A204.1 (cell line): ENCODE measurements around the gene THOC2.
"Not testable (repeated sequence)": the region's sequence is repeated elsewhere in the genome, so short reads cannot be mapped to it uniquely, and the experiment has no call there.

ENCODE experiments used
- FAIRE-seq: peaks from 2 replicates; lab custom pipeline; 2012; peaks lifted over from hg19 to GRCh38; lab: Jason Lieb, UNC

The THOC2 gene

DNA sequence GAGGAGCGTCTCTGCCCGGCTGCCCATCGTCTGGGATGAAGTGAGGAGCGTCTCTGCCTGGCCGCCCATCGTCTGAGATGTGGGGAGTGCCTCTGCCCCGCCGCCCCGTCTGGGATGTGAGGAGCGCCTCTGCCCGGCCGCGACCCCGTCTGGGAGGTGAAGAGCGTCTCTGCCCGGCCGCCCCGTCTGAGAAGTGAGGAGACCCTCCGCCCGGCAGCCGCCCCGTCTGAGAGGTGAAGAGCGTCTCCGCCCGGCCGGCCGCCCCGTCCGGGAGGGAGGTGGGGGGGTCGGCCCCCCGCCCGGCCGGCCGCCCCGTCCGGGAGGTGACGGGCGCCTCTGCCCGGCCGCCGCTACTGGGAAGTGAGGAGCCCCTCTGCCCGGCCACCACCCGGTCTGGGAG, 1.2 kb upstream of the THOC2 start:
- not testable (repeated sequence) for FAIRE-seq

DNA sequence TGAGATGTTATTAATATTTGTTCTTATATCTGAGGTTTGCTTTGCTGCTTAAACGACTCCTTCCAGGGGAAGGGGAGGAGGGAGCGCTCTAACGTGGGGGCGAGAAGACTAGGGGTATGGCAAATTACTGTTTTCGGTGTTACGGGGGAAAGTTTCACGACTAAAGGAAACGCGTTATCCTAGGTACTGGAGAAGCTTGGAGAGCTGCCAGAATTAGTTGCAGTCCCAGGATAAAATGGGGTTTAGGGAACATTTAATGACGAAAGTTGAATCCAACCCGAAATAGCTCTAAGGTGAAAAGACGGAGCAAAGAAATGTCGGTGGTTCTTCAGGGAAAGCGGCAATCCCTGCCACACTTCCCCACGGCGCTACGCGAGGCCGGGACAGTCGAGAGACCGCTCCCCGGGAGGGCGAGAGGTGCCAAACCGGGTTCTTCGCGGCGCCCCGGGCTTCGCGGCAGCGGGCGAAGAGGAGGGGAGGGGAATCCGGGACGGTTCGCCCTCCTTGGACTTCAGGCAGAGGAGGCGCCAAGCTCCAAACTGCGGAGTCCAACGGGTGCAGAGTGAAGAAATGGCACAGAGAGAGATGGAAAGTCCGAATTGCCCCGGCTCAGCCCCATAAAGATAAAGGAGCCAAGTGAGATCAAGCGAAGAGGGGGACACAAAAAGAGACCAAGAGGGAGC, 724 bp downstream of the THOC2 start:
- FAIRE-seq: no peak

DNA sequence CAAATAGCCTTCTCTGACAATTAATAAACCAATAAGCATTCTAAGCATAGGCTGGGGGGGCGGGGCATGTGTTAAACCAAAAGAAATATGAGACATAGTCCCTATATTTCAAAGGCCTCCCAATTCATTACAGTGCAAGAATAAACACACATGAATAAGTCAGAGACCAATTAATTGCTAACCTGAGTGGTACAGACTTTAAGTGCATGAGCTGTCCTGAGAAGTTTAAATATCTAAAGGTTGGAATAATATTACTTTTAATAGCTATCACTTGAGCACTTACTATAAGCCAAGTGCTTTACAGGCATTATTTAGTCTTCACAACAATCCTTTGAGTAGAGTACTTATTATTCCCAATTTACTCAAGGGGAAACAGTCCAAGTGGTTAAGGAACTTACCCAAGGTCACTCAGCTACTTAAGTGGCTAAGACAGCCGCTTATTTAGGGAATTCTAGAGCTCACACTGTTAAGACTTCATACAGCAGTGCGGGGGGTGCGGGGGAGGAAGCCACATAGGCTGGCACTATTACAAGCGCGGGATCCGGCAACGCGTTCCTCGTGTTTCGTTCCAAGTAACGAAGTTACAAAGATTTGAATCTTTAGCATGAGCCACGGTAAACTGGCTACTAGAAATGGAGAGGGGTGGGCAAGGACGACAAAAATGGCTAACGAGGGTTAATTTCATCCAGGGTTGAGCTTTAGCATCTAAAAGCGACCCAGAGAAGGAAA, 1.4 kb downstream of the THOC2 start:
- no peak for FAIRE-seq

DNA sequence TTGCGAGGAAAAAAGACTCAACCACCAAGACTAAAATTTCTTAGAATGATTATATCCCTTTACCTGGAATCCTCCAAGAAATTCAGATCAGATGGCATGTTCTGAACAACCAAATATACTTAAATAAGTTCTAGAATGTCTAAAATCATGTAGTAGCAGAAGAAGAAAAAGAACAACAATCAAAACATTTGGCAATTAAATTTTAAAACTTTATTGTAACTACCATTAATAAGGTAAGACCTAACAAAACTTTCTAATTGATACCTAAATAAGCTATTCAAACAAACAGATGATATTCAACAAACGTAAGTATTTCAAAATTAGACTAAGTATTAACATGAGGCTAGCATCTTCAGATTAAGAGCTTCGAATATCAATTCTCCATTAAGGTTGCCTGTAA, 4.3 kb downstream of the THOC2 start:
- peak; percentile 16 for FAIRE-seq

DNA sequence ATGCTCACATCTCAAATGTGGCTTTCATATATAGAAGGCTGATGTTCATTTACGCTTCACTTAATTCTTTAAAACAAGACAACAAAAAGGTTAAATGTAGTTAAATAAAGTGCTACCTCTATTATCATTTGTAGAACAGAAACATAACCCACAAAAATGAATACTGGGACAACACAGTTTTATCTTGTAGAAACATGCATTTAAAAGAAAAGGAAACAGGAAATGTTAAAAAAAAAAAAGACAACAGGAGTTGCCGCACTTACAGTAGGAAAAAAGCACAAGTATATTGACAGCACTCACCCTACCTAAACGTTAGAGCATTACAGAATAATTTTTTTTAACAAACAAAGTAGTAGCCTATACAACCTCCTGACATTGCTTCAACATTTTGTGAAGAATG, 4.8 kb downstream of the THOC2 start:
- FAIRE-seq: no peak

DNA sequence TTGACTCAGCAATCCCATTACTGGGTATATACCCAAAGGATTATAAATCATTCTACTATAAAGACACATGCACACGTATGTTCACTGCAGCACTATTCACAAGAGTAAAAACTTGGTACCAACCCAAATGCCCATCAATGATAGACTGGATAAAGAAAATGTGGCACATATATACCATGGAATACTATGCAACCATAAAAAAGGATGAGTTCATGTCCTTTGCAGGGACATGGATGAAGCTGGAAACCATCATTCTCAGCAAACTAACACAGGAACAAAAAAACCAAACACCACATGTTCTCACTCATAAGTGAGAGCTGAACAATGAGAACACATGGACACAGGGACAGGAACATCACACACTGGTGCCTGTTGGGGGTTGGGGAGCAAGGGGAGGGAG, 10.7 kb downstream of the THOC2 start:
- FAIRE-seq: not testable (repeated sequence)

DNA sequence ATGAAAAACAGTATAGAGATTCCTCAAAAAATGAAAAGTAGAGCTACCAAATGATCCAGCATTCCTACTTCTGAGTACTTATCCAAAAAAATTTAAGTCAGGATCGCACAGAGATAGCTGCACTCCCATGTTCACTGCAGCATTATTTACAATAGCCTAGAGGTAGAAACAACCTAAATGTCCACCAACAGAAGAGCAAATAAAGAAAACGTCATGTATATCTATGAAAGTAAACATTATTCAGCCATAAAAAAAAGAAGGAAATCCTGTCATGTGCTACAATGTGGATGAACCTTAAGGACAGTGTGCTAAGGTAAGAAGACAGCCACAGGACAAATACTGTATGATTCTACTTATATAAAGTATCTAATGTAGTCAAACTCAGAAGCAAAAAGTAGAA, 12.4 kb downstream of the THOC2 start:
- FAIRE-seq: no peak

DNA sequence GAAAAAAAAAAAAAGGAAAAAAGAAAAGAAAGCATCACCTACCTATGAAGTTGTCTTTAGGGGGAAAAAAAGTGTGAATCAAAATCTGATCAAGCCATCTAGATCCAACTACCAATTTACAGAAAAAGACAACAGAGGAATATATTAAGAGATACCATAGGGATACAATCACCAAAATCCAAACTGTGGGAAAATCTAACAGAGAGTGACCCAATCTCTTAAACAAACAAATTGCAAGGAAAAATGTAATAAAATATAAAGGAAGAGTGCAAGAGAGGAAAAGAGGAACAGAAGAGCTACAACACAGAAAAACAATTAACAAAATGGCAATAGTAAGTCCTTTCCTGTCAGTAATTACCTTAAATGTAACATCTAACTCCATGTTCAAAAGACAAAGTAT, 19.0 kb downstream of the THOC2 start:
- no peak for FAIRE-seq

DNA sequence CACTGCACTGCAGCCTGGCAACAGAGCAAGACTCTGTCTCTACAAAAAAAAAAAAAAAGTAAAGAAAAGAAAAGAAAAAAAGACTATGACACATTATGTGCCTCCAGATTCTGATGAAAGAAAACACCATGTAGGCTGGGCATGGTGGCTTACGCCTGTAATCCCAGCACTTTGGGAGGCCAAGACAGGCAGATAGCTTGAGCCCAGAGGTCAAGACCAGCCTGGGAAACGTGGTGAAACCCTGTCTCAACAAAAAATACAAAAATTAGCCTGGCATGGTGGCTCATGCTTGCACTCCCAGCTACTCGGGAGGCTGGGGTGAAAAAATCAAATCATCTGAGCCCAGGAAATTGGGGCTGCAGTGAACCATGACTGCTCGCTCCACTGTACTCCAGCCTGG, 19.4 kb downstream of the THOC2 start:
- FAIRE-seq: no peak

DNA sequence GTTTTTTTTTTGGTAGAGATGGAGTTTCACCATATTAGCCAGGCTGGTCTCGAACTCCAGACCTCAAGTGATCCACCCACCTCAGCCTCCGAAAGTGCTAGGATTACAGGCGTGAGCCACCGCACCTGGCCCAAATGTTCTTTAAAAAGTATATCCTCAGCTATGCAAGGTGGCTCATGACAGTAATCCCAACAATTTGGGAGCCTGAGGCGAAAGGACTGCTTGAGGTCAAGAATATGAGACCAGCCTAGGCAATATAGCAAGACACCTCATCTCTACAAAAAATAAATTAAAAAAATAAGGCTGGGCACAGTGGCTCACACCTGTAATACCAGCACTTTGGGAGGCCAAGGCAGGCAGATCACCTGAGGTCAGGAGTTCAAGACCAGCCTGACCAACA, 21.7 kb downstream of the THOC2 start:
- not testable (repeated sequence) for FAIRE-seq

DNA sequence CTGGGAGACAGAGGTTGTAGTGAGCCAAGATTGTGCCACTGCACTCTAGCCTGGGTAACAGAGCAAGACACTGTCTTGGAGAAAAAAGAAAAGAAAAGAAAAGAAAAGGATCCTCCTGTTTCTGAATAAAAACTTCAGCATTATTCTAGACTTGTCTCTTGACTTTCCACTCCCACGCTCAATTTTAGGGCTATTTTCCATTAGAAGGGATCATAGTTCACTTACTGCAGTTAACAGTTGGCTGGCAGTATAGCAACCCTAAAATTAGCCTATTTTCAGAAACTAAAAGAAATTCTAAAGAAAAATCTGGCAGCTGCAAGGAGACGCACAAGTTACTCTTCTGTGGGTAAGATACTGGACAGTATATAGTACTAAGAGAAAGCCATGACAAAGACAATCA, 28.1 kb downstream of the THOC2 start:
- no peak for FAIRE-seq

DNA sequence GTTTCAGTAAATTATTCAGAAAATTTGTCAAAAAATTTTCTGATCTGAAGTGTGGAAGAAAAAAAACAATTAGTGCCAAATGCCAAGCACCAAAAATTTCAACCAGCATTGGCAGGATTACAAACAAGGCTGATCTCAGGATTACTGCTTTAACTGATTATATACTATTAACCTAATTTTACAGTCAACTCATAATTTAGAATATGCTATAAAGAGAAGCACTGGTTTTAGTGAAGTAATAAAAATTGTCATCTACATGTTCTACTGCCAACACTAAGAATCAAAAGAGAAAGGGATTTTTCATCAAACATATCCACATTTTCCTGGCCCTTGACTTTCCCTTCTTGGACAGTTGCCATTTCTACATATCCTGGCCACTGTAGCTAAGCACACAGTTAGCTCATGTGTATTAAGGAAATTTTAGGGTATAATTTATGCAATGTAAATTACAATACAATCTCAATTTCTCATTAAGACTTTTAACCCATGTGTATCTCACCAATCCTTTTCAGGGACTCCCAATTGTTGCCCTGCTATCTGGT, 33.8 kb downstream of the THOC2 start:
- no peak for FAIRE-seq

DNA sequence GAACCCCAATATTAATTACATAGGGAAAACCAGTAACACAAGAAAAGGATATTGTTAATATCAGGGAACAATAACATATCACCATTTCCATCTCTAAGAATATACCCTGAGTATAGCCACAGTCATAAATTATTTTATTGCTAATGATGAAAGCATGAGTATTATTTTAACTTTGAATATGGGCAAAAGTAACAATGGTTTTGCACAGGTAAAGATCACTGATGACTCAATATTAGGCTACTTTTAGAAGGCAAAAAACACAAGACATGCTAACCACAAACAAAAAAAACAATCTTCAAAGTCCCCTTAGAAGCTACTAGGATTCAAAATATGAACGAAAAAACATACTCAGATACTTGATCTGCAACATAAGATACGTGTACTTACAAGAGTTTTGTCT, 36.5 kb downstream of the THOC2 start:
- FAIRE-seq: no peak

DNA sequence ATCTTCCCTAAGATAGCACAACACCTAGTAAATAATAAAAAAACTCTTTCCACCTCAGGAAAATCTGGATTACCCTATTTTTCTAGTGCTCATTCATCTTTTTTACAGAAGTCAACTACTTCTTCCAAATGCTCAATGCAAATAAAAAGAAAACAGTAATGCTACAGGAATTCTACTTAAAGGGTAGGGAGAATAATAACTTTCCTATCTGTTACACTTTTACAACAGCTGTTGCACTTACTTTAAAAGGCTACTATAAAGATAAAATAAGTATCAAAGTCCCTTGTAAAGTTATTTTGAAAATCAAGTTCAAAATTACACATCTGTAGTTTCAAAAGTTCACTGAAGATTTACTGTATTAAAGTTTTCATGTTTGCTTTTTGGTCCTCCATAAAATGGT, 37.6 kb downstream of the THOC2 start:
- FAIRE-seq: no peak

DNA sequence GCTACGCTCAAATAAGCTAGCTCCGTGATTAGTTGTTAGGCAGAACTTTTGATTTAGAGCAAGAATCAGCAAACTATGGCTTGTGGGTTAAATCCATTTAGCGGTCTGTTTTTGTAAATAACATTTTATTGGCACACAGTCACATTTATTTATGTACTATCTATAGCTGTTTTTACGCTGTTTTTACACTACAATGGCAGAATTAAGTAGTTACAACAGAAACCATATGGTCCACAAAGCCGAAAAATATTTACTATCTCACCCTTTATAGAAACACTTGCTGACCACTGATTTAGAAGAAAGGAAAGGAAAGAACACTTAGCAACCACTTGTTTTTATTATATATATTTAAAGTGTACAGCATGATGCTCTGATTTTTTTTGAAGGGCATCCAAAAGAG, 41.1 kb downstream of the THOC2 start:
- no peak for FAIRE-seq

DNA sequence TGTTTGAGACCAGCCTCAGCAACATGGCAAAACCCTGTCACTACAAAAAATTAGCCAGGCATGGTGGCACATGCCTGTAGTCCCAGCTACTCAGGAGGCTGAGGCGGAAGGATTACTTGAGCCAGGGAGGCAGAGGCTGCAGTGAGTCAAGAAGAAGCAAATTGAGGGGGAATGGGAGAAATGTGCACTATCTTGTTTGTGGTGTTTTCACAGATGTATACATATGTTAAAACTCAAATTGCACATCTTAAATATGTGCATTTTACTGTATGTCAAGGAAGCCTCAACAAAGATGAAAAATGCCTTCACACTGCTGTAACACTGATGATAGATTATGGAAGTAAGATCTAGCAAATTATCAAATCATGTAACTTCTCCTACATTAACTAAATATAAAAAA, 44.3 kb downstream of the THOC2 start:
- FAIRE-seq: no peak

DNA sequence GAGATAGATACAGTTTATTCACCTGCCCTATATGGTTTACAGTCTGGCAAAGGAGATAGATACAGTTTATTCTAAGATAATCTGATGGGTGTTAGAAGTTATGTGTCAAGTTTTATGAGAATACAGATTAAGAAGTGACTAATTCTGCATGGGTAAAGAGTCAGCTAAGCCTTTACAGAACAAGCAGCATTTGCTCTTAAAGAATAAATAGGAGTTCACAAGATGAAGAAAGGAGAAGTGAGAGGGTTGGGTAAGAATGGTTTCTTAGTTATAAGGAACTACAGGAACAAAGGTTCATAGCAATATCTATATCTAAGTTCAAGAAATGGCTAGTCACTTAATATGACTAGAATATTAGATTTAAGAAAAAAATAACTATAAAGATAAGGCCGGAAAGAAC, 47.6 kb downstream of the THOC2 start:
- FAIRE-seq: no peak

DNA sequence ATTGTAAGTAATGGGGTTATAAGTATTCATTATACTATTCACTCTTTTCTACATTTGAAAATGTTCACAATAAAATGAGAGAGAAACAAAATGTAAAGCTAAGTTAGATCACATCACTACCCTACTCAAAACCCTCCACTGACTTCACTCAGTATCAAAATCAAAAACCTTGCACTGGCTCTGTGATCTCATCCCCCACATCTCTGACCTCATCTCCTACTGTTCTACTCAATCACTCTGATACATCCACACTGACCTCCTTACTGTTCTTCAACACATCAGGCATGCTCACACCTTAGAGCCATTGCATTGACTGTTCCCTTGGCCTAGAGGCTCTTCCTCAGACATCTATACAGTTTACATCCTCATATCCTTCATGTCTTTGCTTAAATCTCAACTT, 50.7 kb downstream of the THOC2 start:
- FAIRE-seq: no peak

DNA sequence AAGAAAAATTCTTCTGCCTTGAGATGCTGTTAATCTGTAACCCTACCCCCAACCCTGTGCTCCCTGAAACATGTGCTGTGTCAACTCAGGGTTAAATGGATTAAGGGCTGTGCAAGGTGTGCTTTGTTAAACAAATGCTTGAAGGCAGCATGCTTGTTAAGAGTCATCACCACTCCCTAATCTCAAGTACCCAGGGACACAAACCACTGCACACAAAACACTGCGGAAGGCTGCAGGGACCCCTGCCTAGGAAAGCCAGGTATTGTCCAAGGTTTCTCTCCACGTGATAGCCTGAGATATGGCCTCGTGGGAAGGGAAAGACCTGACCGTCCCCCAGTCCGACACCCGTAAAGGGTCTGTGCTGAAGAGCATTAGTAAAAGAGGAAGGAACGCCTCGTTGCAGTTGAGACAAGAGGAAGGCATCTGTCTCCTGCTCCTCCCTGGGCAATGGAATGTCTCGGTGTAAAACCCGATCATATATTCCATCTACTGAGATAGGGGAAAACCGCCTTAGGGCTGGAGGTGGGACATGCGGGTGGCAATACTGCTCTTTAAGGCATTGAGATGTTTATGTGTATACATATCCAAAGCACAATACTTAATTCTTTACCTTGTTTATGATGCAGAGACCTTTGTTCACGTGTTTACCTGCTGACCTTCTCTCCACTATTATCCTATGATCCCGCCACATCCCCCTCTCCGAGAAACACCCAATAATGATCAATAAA, 53.0 kb downstream of the THOC2 start:
- not testable (repeated sequence) for FAIRE-seq

DNA sequence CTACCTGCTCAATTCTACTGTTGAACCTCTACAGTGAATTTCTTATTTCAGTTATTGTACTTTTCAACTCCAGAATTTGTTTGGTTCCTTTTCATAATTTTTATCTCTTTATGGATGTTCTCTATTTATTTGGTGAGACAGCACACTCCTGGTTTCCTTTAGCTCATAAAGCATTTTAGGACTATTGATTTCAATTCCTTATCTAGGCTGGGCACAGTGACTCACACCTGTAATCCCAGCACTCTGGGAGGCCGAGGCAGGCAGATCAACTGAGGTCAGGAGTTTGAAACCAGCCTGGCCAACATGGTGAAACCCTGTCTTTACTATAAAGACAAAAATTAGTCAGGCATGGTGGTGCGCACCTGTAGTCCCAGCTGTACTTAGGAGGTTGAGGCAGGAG, 57.7 kb downstream of the THOC2 start:
- FAIRE-seq: no peak

DNA sequence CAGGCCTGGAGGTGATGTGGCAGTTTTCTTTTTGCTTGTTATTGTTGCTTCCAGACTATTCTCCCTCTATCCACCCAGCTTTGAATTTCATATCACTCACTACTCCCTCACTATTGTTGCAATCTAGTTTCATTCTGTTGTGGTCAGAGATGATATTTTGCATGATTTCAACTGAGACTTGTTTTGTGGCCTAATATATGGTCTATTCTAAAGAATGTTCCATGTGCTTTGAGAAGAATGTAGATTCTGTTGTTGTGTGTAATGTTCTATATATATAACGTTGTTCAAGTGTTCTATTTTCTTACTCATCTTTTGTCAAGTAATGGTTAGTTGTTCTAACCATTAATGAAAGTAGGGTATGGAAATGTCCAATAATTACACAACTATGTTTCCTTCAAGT, 59.0 kb downstream of the THOC2 start:
- no peak for FAIRE-seq

DNA sequence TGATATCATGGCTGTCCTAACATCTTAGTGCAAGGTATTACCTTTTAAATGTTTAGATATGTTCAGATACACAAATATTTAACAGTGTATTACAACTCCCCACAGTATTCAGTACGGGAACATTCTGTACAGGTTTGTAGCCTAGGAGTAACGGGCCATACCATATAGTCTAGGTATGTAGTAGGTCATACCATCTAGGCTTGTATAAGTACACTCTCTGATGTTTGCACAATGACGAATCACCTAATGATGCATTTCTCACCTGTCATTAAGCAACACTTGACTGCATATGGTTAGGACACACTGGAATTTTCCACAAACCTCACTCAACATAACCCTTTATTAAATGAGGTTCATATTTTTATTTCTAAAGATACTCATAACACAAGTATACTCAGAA, 67.7 kb downstream of the THOC2 start:
- no peak for FAIRE-seq

DNA sequence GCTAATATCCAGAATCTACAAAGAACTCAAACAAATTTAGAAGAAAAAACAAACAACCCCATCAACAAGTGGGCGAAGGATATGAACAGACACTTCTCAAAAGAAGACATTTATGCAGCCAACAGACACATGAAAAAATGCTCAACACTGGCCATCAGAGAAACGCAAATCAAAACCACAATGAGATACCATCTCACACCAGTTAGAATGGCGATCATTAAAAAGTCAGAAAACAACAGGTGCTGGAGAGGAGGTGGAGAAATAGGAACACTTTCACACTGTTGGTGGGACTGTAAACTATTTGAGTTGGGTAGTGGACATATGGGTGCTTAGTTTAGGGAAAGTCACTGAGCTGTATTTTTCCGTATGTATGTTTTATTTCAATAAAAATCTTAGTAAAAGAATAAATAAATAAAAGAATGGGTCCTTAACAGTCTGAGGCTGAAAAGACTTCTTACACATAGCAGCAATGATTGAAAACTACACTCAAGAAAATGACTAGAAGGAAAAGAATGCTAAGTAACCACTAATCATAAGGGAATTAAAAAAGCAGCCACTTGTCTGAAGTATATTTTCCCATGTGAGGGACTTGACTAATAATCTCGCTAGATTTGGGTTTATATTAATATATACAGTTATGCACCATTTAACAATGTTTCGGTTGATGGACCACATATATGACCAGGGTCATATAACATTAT, 68.2 kb downstream of the THOC2 start:
- not testable (repeated sequence) for FAIRE-seq
